ENCODE measurements around the gene SYCE1.
"Not testable (repeated sequence)": the region's sequence is repeated elsewhere in the genome, so short reads cannot be mapped to it uniquely, and the experiment has no call there.

The SYCE1 gene

GRCh38 chr10:133526957-133527588 is 38.3 kb downstream of the SYCE1 start, which contains the start of gene CYP2E1:
TSS of gene CYP2E1 (plus strand) at chr10:133527363. CDS start at chr10:133527396, 33 bp downstream.
- 0 out of 22 replicates have a peak, but pooled peaks cover 0 to 6% (median 0%) of the 10 kb centered on the region in 11 experiments for H3K27me3 ChIP-seq

GRCh38 chr10:133525444-133525843 is 39.9 kb downstream of the SYCE1 start:
- H3K27ac ChIP-seq, result no peak overlapping the region
- no peak overlapping the region for H3K4me3 ChIP-seq
- no peak overlapping the region for H3K4me2 ChIP-seq
- 0 out of 22 replicates have a peak, but pooled peaks cover 0 to 6% (median 0%) of the 10 kb centered on the region in 11 experiments for H3K27me3 ChIP-seq
- no peaks in the 10 kb centered on the region; a peak in 1 of 22 replicates for H3K36me3 ChIP-seq
- H3K4me1 ChIP-seq, result peaks cover 18 to 39% (median 28%) of the 10 kb centered on the region in 10 experiments
- no peak for TF ChIP-seq Cebpa-rat (IDR thresholded peaks at IDR 0.05)
- peaks cover 16 to 27% (median 20%) of the 10 kb centered on the region in 11 experiments for H3K9me3 ChIP-seq (replicated peaks in 1 of 11)
- H3K9ac ChIP-seq, result no peak overlapping the region
- no peaks in the 10 kb centered on the region for H4K20me1 ChIP-seq

More at GRCh38 chr10:133526957-133527588, 38.3 kb downstream of the SYCE1 start, which contains the start of gene CYP2E1:
- no peak within 1 kb of the TSS for H3K4me3 ChIP-seq
- no peak for TF ChIP-seq Cebpa-rat (IDR thresholded peaks at IDR 0.05)
- no peaks in the 10 kb centered on the region for H4K20me1 ChIP-seq
- peaks cover 27 to 48% (median 35%) of the 10 kb centered on the region in 10 experiments for H3K4me1 ChIP-seq
- H3K9me3 ChIP-seq (replicated peaks in 1 of 11), result peaks cover 16 to 27% (median 20%) of the 10 kb centered on the region in 11 experiments
- H3K36me3 ChIP-seq, result no peaks in the 10 kb centered on the region; a peak in 1 of 22 replicates
- H3K4me2 ChIP-seq, result peak within 1 kb of the TSS in 7 of 11 experiments; percentile 90 to 100 (median 94); a peak in 9 of 22 replicates
- no peak within 1 kb of the TSS for H3K27ac ChIP-seq
- no peak within 1 kb of the TSS for H3K9ac ChIP-seq

- Histone ChIP-seq H3K27ac (no peak overlapping the region), H4K20me1 (no peaks in the 10 kb centered on the region), H3K27me3 (0 out of 22 replicates have a peak, but pooled peaks cover 0 to 2% (median 0%) of the 10 kb centered on the region in 11 experiments), H3K9me3 (replicated peaks in 1 of 11) (peaks cover 16 to 27% (median 20%) of the 10 kb centered on the region in 11 experiments), H3K4me1 (peaks cover 1 to 34% (median 17%) of the 10 kb centered on the region in 10 experiments), H3K36me3 (no peaks in the 10 kb centered on the region; a peak in 1 of 22 replicates), H3K9ac (no peak overlapping the region), H3K4me2 (no peak overlapping the region), H3K4me3 (no peak overlapping the region)
- TF ChIP-seq Cebpa-rat (IDR thresholded peaks at IDR 0.05), result no peak
These were observed 41.7 kb downstream of the SYCE1 start for GRCh38 chr10:133523631-133524203.

- peak overlapping the region; percentile 41 to 74 (median 67); a peak in 20 of 22 replicates for H3K9ac ChIP-seq
- peak overlapping the region; percentile 29 to 77 (median 72); a peak in 21 of 22 replicates for H3K27ac ChIP-seq
- no peak for TF ChIP-seq Cebpa-rat (IDR thresholded peaks at IDR 0.05)
- peak overlapping the region; percentile 62 to 80 (median 72) for H3K4me2 ChIP-seq
- peaks cover 25 to 39% (median 31%) of the 10 kb centered on the region in 11 experiments for H3K9me3 ChIP-seq (replicated peaks in 1 of 11)
- peaks cover 0 to 20% (median 12%) of the 10 kb centered on the region in 10 experiments; a peak in 15 of 20 replicates for H3K4me1 ChIP-seq
- no peaks in the 10 kb centered on the region for H3K27me3 ChIP-seq
- H3K4me3 ChIP-seq, result peak overlapping the region; percentile 33 to 63 (median 52)
- H4K20me1 ChIP-seq, result no peaks in the 10 kb centered on the region
- no peaks in the 10 kb centered on the region; a peak in 1 of 22 replicates for H3K36me3 ChIP-seq
These were observed 45.1 kb downstream of the SYCE1 start for GRCh38 chr10:133520193-133520738.

GRCh38 chr10:133518517-133518916 is 46.9 kb downstream of the SYCE1 start:
- not testable (repeated sequence) for H3K36me3 ChIP-seq, H3K27ac ChIP-seq, H3K9ac ChIP-seq, H3K27me3 ChIP-seq, H4K20me1 ChIP-seq, H3K4me3 ChIP-seq, H3K4me2 ChIP-seq
- H3K9me3 ChIP-seq (replicated peaks in 1 of 11), result peaks cover 16 to 25% (median 23%) of the 10 kb centered on the region in 11 experiments
- H3K4me1 ChIP-seq, result peaks cover 0 to 20% (median 12%) of the 10 kb centered on the region in 10 experiments; a peak in 15 of 20 replicates

GRCh38 chr10:133516057-133516456 is 49.3 kb downstream of the SYCE1 start:
- Histone ChIP-seq H3K27me3 (no peaks in the 10 kb centered on the region), H3K36me3 (no peaks in the 10 kb centered on the region), H4K20me1 (no peaks in the 10 kb centered on the region), H3K9me3 (replicated peaks in 1 of 11) (peaks cover 6 to 14% (median 12%) of the 10 kb centered on the region in 11 experiments; a peak in 18 of 22 replicates), H3K27ac (no peak overlapping the region), H3K4me3 (no peak overlapping the region), H3K4me2 (no peak overlapping the region), H3K9ac (no peak overlapping the region), H3K4me1 (peaks cover 0 to 20% (median 12%) of the 10 kb centered on the region in 10 experiments; a peak in 15 of 20 replicates)
- no peak for TF ChIP-seq Cebpa-rat (IDR thresholded peaks at IDR 0.05)

- Histone ChIP-seq H3K4me3 (no peak overlapping the region), H3K4me1 (peaks cover 0 to 15% (median 8%) of the 10 kb centered on the region in 10 experiments; a peak in 15 of 20 replicates), H3K9ac (no peak overlapping the region), H3K4me2 (no peak overlapping the region), H4K20me1 (no peaks in the 10 kb centered on the region), H3K27ac (no peak overlapping the region), H3K36me3 (no peaks in the 10 kb centered on the region), H3K9me3 (replicated peaks in 1 of 11) (peaks cover 6 to 20% (median 12%) of the 10 kb centered on the region in 11 experiments; a peak in 18 of 22 replicates), H3K27me3 (no peaks in the 10 kb centered on the region)
- TF ChIP-seq Cebpa-rat (IDR thresholded peaks at IDR 0.05), result no peak
These were observed 49.9 kb downstream of the SYCE1 start for GRCh38 chr10:133515471-133515870.

- Histone ChIP-seq H3K9me3 (replicated peaks in 1 of 11) (peaks cover 12 to 32% (median 19%) of the 10 kb centered on the region in 11 experiments; a peak in 21 of 22 replicates), H3K9ac (no peak overlapping the region), H3K4me2 (no peak overlapping the region), H3K4me1 (no peaks in the 10 kb centered on the region), H3K36me3 (no peaks in the 10 kb centered on the region), H3K4me3 (no peak overlapping the region), H3K27me3 (no peaks in the 10 kb centered on the region), H3K27ac (no peak overlapping the region), H4K20me1 (no peaks in the 10 kb centered on the region)
- no peak for TF ChIP-seq Cebpa-rat (IDR thresholded peaks at IDR 0.05)
These were observed 53.4 kb downstream of the SYCE1 start for GRCh38 chr10:133511907-133512528.

Measured in BLaER1 treated with 17β-estradiol and CSF1 and Interleukin-3, amounts not matched to agents 10 nM and 100 nM (cell line).